H1 (cell line): ENCODE results near the gene ZBTB16. TPM values are rescaled to one million over a fixed set of nuclear protein-coding genes. Genes with fewer than 3 reads are reported as not detected.

Source experiments
- CTCF ChIA-PET: fragments of 300-600 bp; sonication (Branson Sonifier 250); formaldehyde crosslinking; loops from one replicate; lab custom pipeline; 2021; ENCODE audit not compliant: partially characterized antibody; lab: Charles Lee
- POLR2A ChIA-PET: fragments of 300-600 bp; sonication (Branson Sonifier 250); formaldehyde crosslinking; loops from one replicate; lab custom pipeline; 2021; ENCODE audit warnings: inconsistent platforms; ENCODE audit not compliant: partially characterized antibody; lab: Charles Lee
- DNase-seq, 2 experiments: peaks; one replicate each; pipeline versions ENCODE4 v3.0.0 to v3.0.0-alpha.2; 2010 to 2022; ENCODE audit warnings: low spot score in 2 of 2, low read depth in 1 of 2, mixed read lengths in 1 of 2
- FAIRE-seq: peaks from 2 replicates; lab custom pipeline; 2011; peaks lifted over from hg19 to GRCh38; lab: Jason Lieb, UNC
- H2AFZ ChIP-seq: 2 replicates; pipeline ENCODE4 v1.8.1; 2012; ENCODE audit warnings: low read length, inconsistent platforms
- H2AK5ac ChIP-seq: 2 replicates; pipeline ENCODE4 v1.6.1; 2013; ENCODE audit warnings: low read depth, low read length
- H2BK120ac ChIP-seq: replicated peaks from 2 replicates; pipeline ENCODE3; 2013; ENCODE audit warnings: low read depth, low read length, inconsistent platforms
- H2BK12ac ChIP-seq: 2 replicates; pipeline ENCODE4 v1.6.1; 2013; ENCODE audit warnings: low read depth, low read length
- H2BK15ac ChIP-seq: 2 replicates; pipeline ENCODE4 v1.6.1; 2013; ENCODE audit warnings: low read length
- H2BK20ac ChIP-seq: 2 replicates; pipeline ENCODE4 v1.6.1; 2013; ENCODE audit warnings: low read length
- H2BK5ac ChIP-seq: 2 replicates; pipeline ENCODE4 v1.6.1; 2013; ENCODE audit warnings: low read depth, low read length
- H3K14ac ChIP-seq: 2 replicates; pipeline ENCODE4 v1.6.1; 2013; ENCODE audit warnings: inconsistent platforms; ENCODE audit not compliant: insufficient read length
- H3K18ac ChIP-seq: 2 replicates; pipeline ENCODE4 v1.6.1; 2013; ENCODE audit warnings: low read length; ENCODE audit errors: extremely low read depth
- H3K23ac ChIP-seq: 2 replicates; pipeline ENCODE4 v1.6.1; 2013; ENCODE audit warnings: inconsistent platforms; ENCODE audit not compliant: insufficient read length
- H3K23me2 ChIP-seq: 2 replicates; pipeline ENCODE4 v1.6.1; 2013; ENCODE audit warnings: low read depth, low read length
- H3K27ac ChIP-seq: 2 replicates; pipeline ENCODE4 v1.6.1; 2011; ENCODE audit warnings: low read depth, low read length, inconsistent platforms
- H3K27me3 ChIP-seq, 4 experiments: replicated peaks in 1 of 4; 1 replicate in 1 of 4; 2 replicates in 3 of 4; pipeline versions ENCODE4 v1.6.1 to v1.8.1; 2011 to 2013; ENCODE audit warnings: low read length in 3 of 4, mild to moderate bottlenecking in 3 of 4, inconsistent platforms in 2 of 4, mixed read lengths in 2 of 4, moderate library complexity in 1 of 4; ENCODE audit not compliant: control insufficient read depth in 3 of 4, insufficient read depth in 3 of 4; ENCODE audit errors: extremely low read depth in 1 of 4
- H3K36me3 ChIP-seq, 4 experiments: 2 replicates each; pipeline versions ENCODE4 v1.6.1 to v1.8.1; 2011 to 2013; ENCODE audit warnings: mild to moderate bottlenecking in 4 of 4, low read length in 3 of 4, moderate library complexity in 2 of 4, control low read depth in 1 of 4, inconsistent platforms in 1 of 4; ENCODE audit not compliant: insufficient read depth in 4 of 4, control insufficient read depth in 2 of 4
- H3K4ac ChIP-seq: replicated peaks from 2 replicates; pipeline ENCODE3; 2013; ENCODE audit warnings: low read length, low read depth, mixed read lengths, inconsistent platforms; ENCODE audit not compliant: insufficient read length
- H3K4me1 ChIP-seq, 4 experiments: replicated peaks in 1 of 4; 1 replicate in 1 of 4; 2 replicates in 3 of 4; pipeline versions ENCODE4 v1.6.1 to v1.8.1; 2011 to 2013; ENCODE audit warnings: low read length in 3 of 4, inconsistent platforms in 2 of 4, mixed read lengths in 1 of 4; ENCODE audit not compliant: insufficient read depth in 4 of 4, control insufficient read depth in 3 of 4
- H3K4me2 ChIP-seq, 2 experiments: 2 replicates each; pipeline versions ENCODE4 v1.6.1 to v1.8.1; 2011 to 2013; ENCODE audit warnings: low read depth in 2 of 2, low read length in 2 of 2, control low read depth in 1 of 2, inconsistent platforms in 1 of 2, mild to moderate bottlenecking in 1 of 2; ENCODE audit not compliant: insufficient read depth in 1 of 2
- H3K4me3 ChIP-seq, 4 experiments: fragments of 200-600, 300-600 bp in 1 of 4; sonication (generic), shearing (Covaris generic), sonication (Bioruptor Twin) in 1 of 4; 2 replicates each; pipeline versions ENCODE4 v1.5.1 to v1.8.1; 2011 to 2016; ENCODE audit warnings: low read length in 4 of 4, low read depth in 3 of 4, control low read depth in 2 of 4, inconsistent platforms in 2 of 4, mild to moderate bottlenecking in 2 of 4, mixed read lengths in 1 of 4, moderate library complexity in 1 of 4; ENCODE audit not compliant: insufficient read depth in 2 of 4; ENCODE audit errors: extremely low read depth in 1 of 4
- H3K56ac ChIP-seq: replicated peaks from 2 replicates; pipeline ENCODE3; 2013; ENCODE audit warnings: low read depth, mild to moderate bottlenecking, mixed read lengths, low read length, inconsistent platforms; ENCODE audit not compliant: insufficient read length
- H3K79me1 ChIP-seq: 2 replicates; pipeline ENCODE4 v1.6.1; 2013; ENCODE audit warnings: low read depth, low read length, control low read depth
- H3K79me2 ChIP-seq, 2 experiments: 2 replicates each; pipeline versions ENCODE4 v1.6.1 to v1.8.1; 2012 to 2013; ENCODE audit warnings: low read length in 2 of 2, mild to moderate bottlenecking in 2 of 2, inconsistent platforms in 1 of 2; ENCODE audit not compliant: insufficient read depth in 2 of 2, control insufficient read depth in 1 of 2
- H3K9ac ChIP-seq, 4 experiments: replicated peaks in 1 of 4; 1 replicate in 1 of 4; 2 replicates in 3 of 4; pipeline versions ENCODE4 v1.6.1 to v1.8.1; 2011 to 2013; ENCODE audit warnings: low read depth in 3 of 4, low read length in 3 of 4, control low read depth in 2 of 4, mild to moderate bottlenecking in 2 of 4, moderate library complexity in 2 of 4, inconsistent platforms in 1 of 4; ENCODE audit errors: extremely low read depth in 1 of 4
- H3K9me3 ChIP-seq, 2 experiments: 2 replicates each; pipeline versions ENCODE4 v1.6.1 to v1.8.1; 2012 to 2013; ENCODE audit warnings: mild to moderate bottlenecking in 2 of 2, moderate library complexity in 2 of 2, control low read depth in 1 of 2, inconsistent platforms in 1 of 2, low read depth in 1 of 2, low read length in 1 of 2, mixed read lengths in 1 of 2; ENCODE audit not compliant: insufficient read depth in 2 of 2
- H4K20me1 ChIP-seq, 2 experiments: replicated peaks in 1 of 2; 2 replicates each; pipeline versions ENCODE3 to v1.8.1; 2011 to 2013; ENCODE audit warnings: inconsistent platforms in 2 of 2, low read length in 2 of 2, mild to moderate bottlenecking in 1 of 2; ENCODE audit not compliant: insufficient read depth in 2 of 2, control insufficient read depth in 1 of 2
- H4K5ac ChIP-seq: 2 replicates; pipeline ENCODE4 v1.6.1; 2013; ENCODE audit warnings: low read length, low read depth, mixed read lengths, inconsistent platforms; ENCODE audit not compliant: insufficient read length
- H4K8ac ChIP-seq: 2 replicates; pipeline ENCODE4 v1.8.0; 2013; ENCODE audit warnings: mild to moderate bottlenecking, moderate library complexity, low read length, inconsistent platforms; ENCODE audit not compliant: insufficient read depth; ENCODE audit errors: extremely low read depth
- H4K91ac ChIP-seq: replicated peaks from 2 replicates; pipeline ENCODE3; 2013; ENCODE audit warnings: low read length, mixed read lengths, inconsistent platforms; ENCODE audit not compliant: insufficient read length
- CREB1 ChIP-seq: IDR thresholded peaks from 2 replicates; pipeline ENCODE4 v1.6.1; 2012; ENCODE audit warnings: inconsistent platforms
- FOSL1 ChIP-seq: IDR thresholded peaks from 2 replicates; pipeline ENCODE4 v1.6.1; 2011; ENCODE audit warnings: mild to moderate bottlenecking, low read depth, low read length, moderate library complexity; ENCODE audit not compliant: insufficient read depth
- GTF2F1 ChIP-seq: IDR thresholded peaks from 2 replicates; pipeline ENCODE4 v1.6.1; 2012; ENCODE audit warnings: low read depth, low read length, improper control_type of control experiment, borderline replicate concordance
- HDAC6 ChIP-seq: IDR thresholded peaks from one replicate; pipeline ENCODE4 v1.7.1; 2012; ENCODE audit warnings: low read depth, mild to moderate bottlenecking, inconsistent platforms, low read length, moderate library complexity
- KDM5A ChIP-seq: fragments of 200-600 bp; IDR thresholded peaks from 2 replicates; pipeline ENCODE4 v1.7.1; 2012; ENCODE audit warnings: mild to moderate bottlenecking, low read length, inconsistent platforms, mixed read lengths
- SP2 ChIP-seq: IDR thresholded peaks from 2 replicates; pipeline ENCODE4 v1.6.1; 2012; ENCODE audit warnings: mild to moderate bottlenecking, low read length, inconsistent platforms
- SUZ12 ChIP-seq: fragments of 200-600 bp; sonication (generic); IDR thresholded peaks from 2 replicates; pipeline ENCODE4 v1.6.1; 2012; ENCODE audit warnings: mild to moderate bottlenecking, inconsistent platforms, low read length, moderate library complexity, mixed read lengths
- YY1 ChIP-seq: IDR thresholded peaks from 2 replicates; pipeline ENCODE4 v1.6.1; 2011; ENCODE audit warnings: low read depth, mild to moderate bottlenecking, low read length
- ZNF274 ChIP-seq: IDR thresholded peaks from 2 replicates; pipeline ENCODE4 v1.7.0; 2012; ENCODE audit warnings: low read length, borderline replicate concordance; ENCODE audit errors: extremely low read depth
- WGBS, 2 experiments: shearing (Covaris generic) in 1 of 2; methylation state at CpG; one replicate each; pipeline versions ENCODE4 v1.1.6 to v1.1.7; 2013 to 2015; ENCODE audit warnings: low lambda C conversion rate in 2 of 2, mixed read lengths in 2 of 2, inconsistent platforms in 1 of 2, low coverage in 1 of 2, missing lambda C conversion rate in 1 of 2; ENCODE audit not compliant: insufficient replicate concordance in 2 of 2, insufficient coverage in 1 of 2, insufficient read length in 1 of 2; ENCODE audit errors: extremely low coverage in 1 of 2, missing lambda C conversion rate in 1 of 2; 5-methylcytosine and 5-hydroxymethylcytosine counted together
- polyA plus RNA-seq, 7 experiments: library from polyadenylated mRNA; depleted of rRNA in 3 of 7; stranded (reverse) in 5 of 7; unstranded in 2 of 7; fragments of >200 nt in 5 of 7; fragments of 200-250 nt in 2 of 7; gene quantifications; 1 replicate in 5 of 7; 2 replicates in 1 of 7; 4 replicates in 1 of 7; pipeline versions ENCODE4 v1.2.1 to v1.2.3, GENCODE V29; 2011 to 2013; ENCODE audit warnings: missing spikeins in 2 of 7, mixed read lengths in 2 of 7
- total RNA-seq: library from RNA; stranded (reverse); fragmentation: NEBNext Ultra II Directional; extraction: Animal tissue kit (Norgen Biotek cat#: 25700); gene quantifications from 2 replicates; pipeline ENCODE4 v1.2.1, GENCODE V29; 2021
- TF ChIP-seq, protein P1 (sequence below): IDR thresholded peaks from 2 replicates; pipeline ENCODE4 v1.6.1; 2012; ENCODE audit warnings: inconsistent platforms

The ZBTB16 gene
- total and polyA plus RNA-seq, 2 of the 8 experiments (the other 6 are each of a cell fraction or from before 2014, with no cell fraction given), result 0.12 to 0.61 TPM

DNA sequence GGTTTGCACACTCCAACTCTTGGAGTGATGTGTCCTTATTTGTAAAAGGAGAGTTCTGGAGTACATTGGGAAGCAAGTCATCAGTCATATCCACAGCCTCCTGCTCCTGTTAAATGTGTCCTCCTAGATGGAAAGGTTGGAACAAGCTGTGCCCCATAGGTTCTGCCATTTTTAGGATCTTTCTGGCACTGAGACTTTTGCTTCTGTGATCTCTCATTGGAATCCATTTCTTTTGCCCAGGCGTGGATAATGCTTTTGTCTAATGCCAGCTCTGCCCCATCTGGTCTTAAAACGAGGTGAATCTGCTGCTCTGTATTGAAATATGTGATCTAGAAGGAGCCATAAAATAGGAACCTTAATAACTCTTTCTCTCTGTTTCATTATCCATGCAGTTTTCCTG is 66.4 kb downstream of the ZBTB16 start:
- Histone ChIP-seq H3K4me1 (no peaks in the 10 kb centered on the region), H3K18ac (no peak overlapping the region), H3K4ac (no peak overlapping the region), H3K23me2 (no peaks in the 10 kb centered on the region), H3K79me2 (no peaks in the 10 kb centered on the region), H4K91ac (no peak overlapping the region), H3K36me3 (no peaks in the 10 kb centered on the region), H4K20me1 (no peaks in the 10 kb centered on the region), H3K14ac (no peak overlapping the region), H4K5ac (no peak overlapping the region), H3K4me2 (no peak overlapping the region), H2BK120ac (no peak overlapping the region), H3K27ac (no peak overlapping the region), H2BK20ac (no peak overlapping the region), H3K9me3 (no peaks in the 10 kb centered on the region), H3K79me1 (no peaks in the 10 kb centered on the region), H2AFZ (no peak overlapping the region), H4K8ac (no peak overlapping the region), H2AK5ac (no peak overlapping the region), H2BK5ac (no peak overlapping the region), H3K23ac (no peak overlapping the region), H2BK12ac (no peak overlapping the region), H3K27me3 (no peaks in the 10 kb centered on the region), H3K9ac (no peak overlapping the region), H2BK15ac (no peak overlapping the region), H3K4me3 (no peak overlapping the region), H3K56ac (no peak overlapping the region)
- TF ChIP-seq CREB1 (no peak), KDM5A (no peak), HDAC6 (no peak), SP2 (no peak), GTF2F1 (no peak), YY1 (no peak), SUZ12 (no peak), FOSL1 (no peak), ZNF274 (no peak)
- TF ChIP-seq, protein P1, sequence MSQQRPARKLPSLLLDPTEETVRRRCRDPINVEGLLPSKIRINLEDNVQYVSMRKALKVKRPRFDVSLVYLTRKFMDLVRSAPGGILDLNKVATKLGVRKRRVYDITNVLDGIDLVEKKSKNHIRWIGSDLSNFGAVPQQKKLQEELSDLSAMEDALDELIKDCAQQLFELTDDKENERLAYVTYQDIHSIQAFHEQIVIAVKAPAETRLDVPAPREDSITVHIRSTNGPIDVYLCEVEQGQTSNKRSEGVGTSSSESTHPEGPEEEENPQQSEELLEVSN, result no peak
- 86% methylated on average over 2 of the region's 2 CpGs; no CpG with 5 or more reads in 1 of the 2 experiments for WGBS, 2 experiments
- POLR2A ChIA-PET, result no interaction called here
- CTCF ChIA-PET, result interaction anchor here (0.8 kb wide), 1 partner anchor 11 kb away, joined by 3 read pairs; no protein-coding TSS in a partner anchor
- no peak for FAIRE-seq
- DNase-seq, result no peak
